Neural cell (in vitro differentiated cells): ENCODE measurements around the gene MTOR. TPM values are rescaled to one million over a fixed set of nuclear protein-coding genes. Genes with fewer than 3 reads are reported as not detected.

Experiments
- H2AFZ ChIP-seq: fragments of 200-600, 300-800 bp; sonication (generic), shearing (Covaris generic); 2 replicates; pipeline ENCODE4 v1.6.0; 2014; ENCODE audit warnings: low read depth, mild to moderate bottlenecking, antibody characterized with exemption, low read length, moderate library complexity
- H3F3A ChIP-seq: fragments of 200-600 bp; shearing (Covaris generic); 2 replicates; pipeline ENCODE4 v1.6.1; 2016; ENCODE audit warnings: mild to moderate bottlenecking, moderate library complexity, mixed read lengths, antibody characterized with exemption, low read length; ENCODE audit not compliant: insufficient read depth, poor library complexity, severe bottlenecking
- H3K27ac ChIP-seq: fragments of 200-600, 300-800 bp; sonication (generic), shearing (Covaris generic); 2 replicates; pipeline ENCODE4 v1.5.1; 2014; ENCODE audit warnings: mild to moderate bottlenecking, low read length, moderate library complexity
- H3K27me3 ChIP-seq: fragments of 300-800, 200-600 bp; sonication (generic), shearing (Covaris generic); 2 replicates; pipeline ENCODE4 v1.6.0; 2014; ENCODE audit warnings: mild to moderate bottlenecking, low read depth, low read length, moderate library complexity; ENCODE audit not compliant: insufficient read depth
- H3K36me3 ChIP-seq: fragments of 300-800, 200-600 bp; sonication (generic), shearing (Covaris generic); 2 replicates; pipeline ENCODE4 v1.5.1; 2014; ENCODE audit warnings: mild to moderate bottlenecking, antibody characterized with exemption, low read length, moderate library complexity; ENCODE audit not compliant: insufficient read depth
- H3K4me2 ChIP-seq: fragments of 300-800, 200-600 bp; sonication (generic), shearing (Covaris generic); 2 replicates; pipeline ENCODE4 v1.6.0; 2014; ENCODE audit warnings: mild to moderate bottlenecking, low read length
- H3K4me3 ChIP-seq: fragments of 300-800, 200-600 bp; sonication (generic), shearing (Covaris generic); 2 replicates; pipeline ENCODE4 v1.5.1; 2014; ENCODE audit warnings: mild to moderate bottlenecking, low read length, moderate library complexity
- H3K79me2 ChIP-seq: fragments of 200-600 bp; shearing (Covaris generic); replicated peaks from 2 replicates; pipeline ENCODE4 v1.6.0; 2014; ENCODE audit warnings: mild to moderate bottlenecking, low read length, moderate library complexity; ENCODE audit not compliant: insufficient read depth
- H3K9ac ChIP-seq: fragments of 300-800, 200-600 bp; sonication (generic), shearing (Covaris generic); 2 replicates; pipeline ENCODE4 v1.6.1; 2016; ENCODE audit warnings: mild to moderate bottlenecking, low read length, mixed read lengths
- H3K9me2 ChIP-seq: fragments of 200-600 bp; shearing (Covaris generic); 2 replicates; pipeline ENCODE4 v1.6.1; 2016; ENCODE audit warnings: mild to moderate bottlenecking, low read length, mixed read lengths; ENCODE audit not compliant: insufficient read depth
- H3K9me3 ChIP-seq: fragments of 200-600, 300-800 bp; sonication (generic), shearing (Covaris generic); 2 replicates; pipeline ENCODE4 v1.6.1; 2016; ENCODE audit warnings: mild to moderate bottlenecking, mixed run types, low read length, moderate library complexity, mixed read lengths
- H4K20me1 ChIP-seq: fragments of 200-600 bp; shearing (Covaris generic); 2 replicates; pipeline ENCODE4 v1.6.1; 2016; ENCODE audit warnings: mild to moderate bottlenecking, mixed run types; ENCODE audit not compliant: insufficient read depth
- CTCF ChIP-seq: fragments of 450-650 bp; IDR thresholded peaks from 2 replicates; pipeline ENCODE4 v1.5.1; 2014; ENCODE audit warnings: antibody characterized with exemption, mild to moderate bottlenecking, moderate library complexity; ENCODE audit not compliant: poor library complexity, severe bottlenecking
- EP300 ChIP-seq: fragments of 450-650 bp; conservative IDR thresholded peaks from 2 replicates; pipeline ENCODE4 v1.6.1; 2014; ENCODE audit warnings: antibody characterized with exemption, mild to moderate bottlenecking, moderate library complexity; ENCODE audit not compliant: poor library complexity, severe bottlenecking
- EZH2 ChIP-seq: fragments of 200-600, 300-800 bp; shearing (Covaris generic), sonication (generic); IDR thresholded peaks from 2 replicates; pipeline ENCODE4 v1.6.1; 2014; ENCODE audit warnings: antibody characterized with exemption, low read length, borderline replicate concordance, mild to moderate bottlenecking; ENCODE audit not compliant: insufficient read depth, poor library complexity, severe bottlenecking
- MXI1 ChIP-seq: fragments of 450-650 bp; conservative IDR thresholded peaks from 2 replicates; pipeline ENCODE4 v1.6.1; 2014; ENCODE audit warnings: antibody characterized with exemption, mild to moderate bottlenecking; ENCODE audit not compliant: poor library complexity, severe bottlenecking
- POLR2AphosphoS5 ChIP-seq: IDR thresholded peaks from 2 replicates; pipeline ENCODE4 v1.6.1; 2012
- RAD21 ChIP-seq: fragments of 450-650 bp; conservative IDR thresholded peaks from 2 replicates; pipeline ENCODE4 v1.6.1; 2014; ENCODE audit warnings: antibody characterized with exemption, mild to moderate bottlenecking, moderate library complexity
- REST ChIP-seq: IDR thresholded peaks from 2 replicates; pipeline ENCODE4 v1.6.1; 2012; ENCODE audit warnings: borderline replicate concordance
- SMC3 ChIP-seq: fragments of 450-650 bp; conservative IDR thresholded peaks from 2 replicates; pipeline ENCODE4 v1.6.1; 2014; ENCODE audit warnings: antibody characterized with exemption, mild to moderate bottlenecking, moderate library complexity; ENCODE audit not compliant: poor library complexity
- TAF1 ChIP-seq: IDR thresholded peaks from 2 replicates; pipeline ENCODE4 v1.6.1; 2012; ENCODE audit warnings: low read depth
- polyA plus RNA-seq: library from polyadenylated mRNA; depleted of rRNA; stranded (reverse); fragments of >200 nt; gene quantifications from 2 replicates; pipeline ENCODE4 v1.2.3, GENCODE V29; 2014

Gene MTOR
- polyA plus RNA-seq, 1 donor from 2014 or later: 41.2 TPM

- no peaks in the 10 kb centered on the region for H3F3A ChIP-seq
- no peaks in the 10 kb centered on the region for H3K9me3 ChIP-seq
- H2AFZ ChIP-seq: no peak overlapping the region
- no peaks in the 10 kb centered on the region for H3K36me3 ChIP-seq
- H3K79me2 ChIP-seq: no peaks in the 10 kb centered on the region
- H3K9me2 ChIP-seq: no peaks in the 10 kb centered on the region
- no peak for TF ChIP-seq EZH2
- TF ChIP-seq REST: no peak
- TF ChIP-seq CTCF: no peak
- TF ChIP-seq EP300: no peak
- TF ChIP-seq POLR2AphosphoS5: no peak
- no peak for TF ChIP-seq TAF1
- no peak for TF ChIP-seq RAD21
- TF ChIP-seq MXI1: no peak
- no peak for TF ChIP-seq SMC3
- no peak overlapping the region for H3K27ac ChIP-seq
- H3K9ac ChIP-seq: no peak overlapping the region
- no peaks in the 10 kb centered on the region for H4K20me1 ChIP-seq
- H3K27me3 ChIP-seq: no peaks in the 10 kb centered on the region
- no peak overlapping the region for H3K4me3 ChIP-seq
- H3K4me2 ChIP-seq: no peak overlapping the region
Observed at GRCh38 chr1:11151114-11151513, 111.2 kb downstream of the MTOR start.

GRCh38 chr1:11150326-11150725, 112.0 kb downstream of the MTOR start:
- no peaks in the 10 kb centered on the region for H3K36me3 ChIP-seq
- no peak for TF ChIP-seq EP300
- no peak for TF ChIP-seq REST
- no peak for TF ChIP-seq MXI1
- no peak for TF ChIP-seq CTCF
- no peak for TF ChIP-seq TAF1

More at GRCh38 chr1:11150326-11150725, 112.0 kb downstream of the MTOR start:
- no peaks in the 10 kb centered on the region for H3K9me3 ChIP-seq
- H3K4me3 ChIP-seq: no peak overlapping the region
- H3K27ac ChIP-seq: no peak overlapping the region
- H2AFZ ChIP-seq: no peak overlapping the region
- H3F3A ChIP-seq: no peaks in the 10 kb centered on the region
- H3K79me2 ChIP-seq: no peaks in the 10 kb centered on the region
- no peaks in the 10 kb centered on the region for H4K20me1 ChIP-seq
- H3K9ac ChIP-seq: no peak overlapping the region
- H3K27me3 ChIP-seq: no peaks in the 10 kb centered on the region
- H3K4me2 ChIP-seq: no peak overlapping the region
- H3K9me2 ChIP-seq: no peaks in the 10 kb centered on the region
